Neural progenitor cell (in vitro differentiated cells): ENCODE measurements around the gene ZNF638.

Experiments
- EZH2phosphoT487 ChIP-seq: fragments of 200-600 bp; sonication (generic); IDR thresholded peaks from 2 replicates; pipeline ENCODE4 v1.6.1; 2017; ENCODE audit warnings: antibody characterized with exemption
- TF ChIP-seq, protein P1 (sequence below): fragments of 200-600 bp; sonication (generic); IDR thresholded peaks from 2 replicates; pipeline ENCODE4 v1.5.1; 2017; ENCODE audit warnings: antibody characterized with exemption, mild to moderate bottlenecking

- TF ChIP-seq EZH2phosphoT487, result no peak
- TF ChIP-seq, protein P1, sequence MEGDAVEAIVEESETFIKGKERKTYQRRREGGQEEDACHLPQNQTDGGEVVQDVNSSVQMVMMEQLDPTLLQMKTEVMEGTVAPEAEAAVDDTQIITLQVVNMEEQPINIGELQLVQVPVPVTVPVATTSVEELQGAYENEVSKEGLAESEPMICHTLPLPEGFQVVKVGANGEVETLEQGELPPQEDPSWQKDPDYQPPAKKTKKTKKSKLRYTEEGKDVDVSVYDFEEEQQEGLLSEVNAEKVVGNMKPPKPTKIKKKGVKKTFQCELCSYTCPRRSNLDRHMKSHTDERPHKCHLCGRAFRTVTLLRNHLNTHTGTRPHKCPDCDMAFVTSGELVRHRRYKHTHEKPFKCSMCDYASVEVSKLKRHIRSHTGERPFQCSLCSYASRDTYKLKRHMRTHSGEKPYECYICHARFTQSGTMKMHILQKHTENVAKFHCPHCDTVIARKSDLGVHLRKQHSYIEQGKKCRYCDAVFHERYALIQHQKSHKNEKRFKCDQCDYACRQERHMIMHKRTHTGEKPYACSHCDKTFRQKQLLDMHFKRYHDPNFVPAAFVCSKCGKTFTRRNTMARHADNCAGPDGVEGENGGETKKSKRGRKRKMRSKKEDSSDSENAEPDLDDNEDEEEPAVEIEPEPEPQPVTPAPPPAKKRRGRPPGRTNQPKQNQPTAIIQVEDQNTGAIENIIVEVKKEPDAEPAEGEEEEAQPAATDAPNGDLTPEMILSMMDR, result no peak
Measured at GRCh38 chr2:71461304-71461671, 129.7 kb downstream of the ZNF638 start.
